ENCODE measurements around the gene TGFBR1. TPM values are rescaled to one million over a fixed set of nuclear protein-coding genes. Genes with fewer than 3 reads are reported as not detected.
"Not testable (repeated sequence)": the region's sequence is repeated elsewhere in the genome, so short reads cannot be mapped to it uniquely, and the experiment has no call there.

The TGFBR1 gene
- total RNA-seq, 1 donor from 2014 or later = 316 TPM

- DNase-seq (ENCODE audit: low spot score) = no peak
These were observed 28.9 kb upstream of the TGFBR1 start for GRCh38 chr9:99076030-99076429.

- no peak for DNase-seq (ENCODE audit: low spot score)
These were observed 28.3 kb upstream of the TGFBR1 start for GRCh38 chr9:99076483-99077171.

- no peak for DNase-seq (ENCODE audit: low spot score)
These were observed 26.2 kb upstream of the TGFBR1 start for GRCh38 chr9:99078717-99079116.

- DNase-seq (ENCODE audit: low spot score) = no peak
These were observed 25.4 kb upstream of the TGFBR1 start for GRCh38 chr9:99079542-99079941.

GRCh38 chr9:99083051-99083450, 21.9 kb upstream of the TGFBR1 start:
- DNase-seq (ENCODE audit: low spot score) = no peak

GRCh38 chr9:99085949-99086948, 18.7 kb upstream of the TGFBR1 start:
- no peak for DNase-seq (ENCODE audit: low spot score)

- DNase-seq (ENCODE audit: low spot score) = no peak
These were observed 17.5 kb upstream of the TGFBR1 start for GRCh38 chr9:99087462-99087861.

- no peak for DNase-seq (ENCODE audit: low spot score)
These were observed 14.4 kb upstream of the TGFBR1 start for GRCh38 chr9:99090336-99091130.

GRCh38 chr9:99092643-99093491, 12.0 kb upstream of the TGFBR1 start:
- DNase-seq (ENCODE audit: low spot score) = no peak

- DNase-seq (ENCODE audit: low spot score) = no peak
These were observed 11.5 kb upstream of the TGFBR1 start for GRCh38 chr9:99093492-99093791.

- no peak for DNase-seq (ENCODE audit: low spot score)
These were observed 9.3 kb upstream of the TGFBR1 start for GRCh38 chr9:99095565-99095964.

GRCh38 chr9:99096409-99096808, 8.5 kb upstream of the TGFBR1 start:
- no peak for DNase-seq (ENCODE audit: low spot score)

GRCh38 chr9:99099806-99100585, 4.9 kb upstream of the TGFBR1 start:
- not testable (repeated sequence) for DNase-seq (ENCODE audit: low spot score)

- DNase-seq (ENCODE audit: low spot score) = no peak
These were observed 3.6 kb upstream of the TGFBR1 start for GRCh38 chr9:99101271-99101670.

- no peak for DNase-seq (ENCODE audit: low spot score)
These were observed 3.1 kb upstream of the TGFBR1 start for GRCh38 chr9:99101812-99102211.

GRCh38 chr9:99103054-99103895, 1.6 kb upstream of the TGFBR1 start:
- DNase-seq (ENCODE audit: low spot score) = peak; percentile 55

GRCh38 chr9:99103901-99104458, 933 bp upstream of the TGFBR1 start:
- peak; percentile 78 for DNase-seq (ENCODE audit: low spot score)

GRCh38 chr9:99105152-99106043, 485 bp downstream of the TGFBR1 start:
- DNase-seq (ENCODE audit: low spot score) = peak; percentile 84

Measured in umbilical cord (tissue), 2 donors.